ENCODE measurements around the gene FAM3B. TPM values are rescaled to one million over a fixed set of nuclear protein-coding genes. Genes with fewer than 3 reads are reported as not detected.

The FAM3B gene
- total and polyA plus RNA-seq, 2 of the 4 experiments (the other 2 are of a cell fraction), result not detected

DNA sequence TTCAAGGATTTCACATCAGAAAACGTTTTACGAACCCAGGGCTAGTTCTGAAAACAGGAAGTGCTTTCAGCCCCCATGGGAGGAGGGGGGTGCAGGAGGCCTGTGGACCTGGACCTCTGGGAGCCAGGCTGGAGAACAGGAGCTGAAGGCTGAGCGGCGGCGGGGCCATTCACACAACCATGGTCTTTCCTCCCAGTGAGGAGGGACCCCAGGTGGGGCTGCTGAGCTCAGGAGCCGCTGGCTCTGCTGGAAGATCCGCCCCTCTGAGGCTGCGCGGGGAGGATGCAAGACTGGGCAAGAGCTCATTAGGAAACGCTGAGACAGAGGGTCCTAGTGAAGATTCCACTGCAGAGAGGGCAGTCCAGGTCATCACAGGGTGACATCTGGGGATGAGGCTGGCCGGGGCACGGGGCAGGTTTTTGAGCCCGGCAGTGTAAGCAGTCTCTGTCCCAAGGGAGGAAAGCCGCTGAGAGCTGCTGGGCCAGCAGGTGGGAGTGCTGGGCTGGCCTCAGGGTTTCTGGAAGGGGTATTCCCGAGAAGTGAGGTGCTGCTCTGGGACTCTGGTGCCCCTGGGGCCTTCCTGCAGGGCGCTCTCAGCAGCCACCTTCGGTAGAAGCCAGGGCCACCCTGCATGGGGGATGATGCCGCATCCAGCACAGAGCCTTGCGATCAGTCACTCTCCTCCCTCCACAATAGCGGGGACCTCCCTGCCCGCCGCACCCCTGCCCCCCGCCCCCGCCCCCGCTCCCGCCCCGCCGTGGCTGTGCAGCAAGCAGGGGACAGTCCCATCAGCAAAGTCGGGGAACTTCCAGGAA is 52.7 kb downstream of the FAM3B start:
- Histone ChIP-seq H3K4ac (ENCODE audit: low read depth, low read length) (no peak overlapping the region), H3K27me3 (ENCODE audit: control insufficient read depth, insufficient read depth, low read length) (no peaks in the 10 kb centered on the region; the same call in 1 of the 2 replicates), H3K18ac (ENCODE audit: low read depth, low read length) (no peak overlapping the region), H3K23ac (ENCODE audit: low read depth, low read length) (no peak overlapping the region), H3K14ac (replicated peaks; ENCODE audit: low read depth, low read length) (no peak overlapping the region), H4K20me1 (ENCODE audit: insufficient read depth, low read length) (no peaks in the 10 kb centered on the region), H3K9ac (ENCODE audit: low read depth, low read length) (no peak overlapping the region), H2AK9ac (replicated peaks; ENCODE audit: low read depth, low read length, poor library complexity) (no peak overlapping the region), H3K56ac (ENCODE audit: extremely low read depth, insufficient read depth, low read length) (no peak overlapping the region), H2BK5ac (ENCODE audit: low read depth, low read length, poor library complexity, severe bottlenecking) (no peak overlapping the region), H2AFZ (replicated peaks; ENCODE audit: low read length, poor library complexity) (peak overlapping the region; percentile 44), H4K91ac (ENCODE audit: insufficient read depth, low read depth, low read length) (no peak overlapping the region), H3K27ac (ENCODE audit: insufficient read depth, low read length) (no peak overlapping the region), H3K79me1 (ENCODE audit: low read depth in 1 of 2, low read length in 2 of 2) (no peaks in the 10 kb centered on the region), H3K9me1 (ENCODE audit: insufficient read depth, low read length) (no peaks in the 10 kb centered on the region), H2BK120ac (ENCODE audit: low read depth, low read length) (no peak overlapping the region), H3K4me2 (ENCODE audit: low read depth, low read length) (no peak overlapping the region; the same call in 1 of the 2 replicates), H4K8ac (ENCODE audit: low read depth in 2 of 2, low read length in 2 of 2) (no peak overlapping the region), H2AK5ac (ENCODE audit: low read depth, low read length) (no peak overlapping the region), H3K36me3 (ENCODE audit: control insufficient read depth, insufficient read depth, low read length) (no peaks in the 10 kb centered on the region), H3K9me3 (ENCODE audit: control insufficient read depth, insufficient read depth, low read length) (no peaks in the 10 kb centered on the region; the same call in 1 of the 2 replicates), H3K4me3 (ENCODE audit: insufficient read depth, low read depth, low read length) (no peak overlapping the region), H4K5ac (ENCODE audit: low read depth, low read length) (no peak overlapping the region), H3K4me1 (ENCODE audit: control insufficient read depth, insufficient read depth, low read length) (peaks cover 4% of the 10 kb centered on the region), H2BK20ac (ENCODE audit: low read depth, low read length) (no peak overlapping the region), H2BK15ac (ENCODE audit: low read depth, low read length) (no peak overlapping the region)
- no TSS peak for BruUV-seq (replicated peaks)
- intact Hi-C loops (cut with micrococcal nuclease) (no loop called here), in situ Hi-C loops (cut with MboI; ENCODE audit: low sequenced_read_pairs) (no loop called here), dilution Hi-C loops (cut with HindIII; ENCODE audit: low sequenced_read_pairs, unreplicated experiment) (no loop called here)
- ChIA-PET POLR2A (ENCODE audit: unreplicated experiment) (interaction anchor here (0.6 kb wide), 1 partner anchor 463 kb away, joined by 3 read pairs; no protein-coding TSS in a partner anchor), CTCF (no interaction called here)
- WGBS, 2 experiments (ENCODE audit: extremely low coverage in 2 of 2, insufficient read length in 1 of 2), result 13% methylated on average over 10 of the region's 29 CpGs; no CpG with 5 or more reads in 1 of the 2 experiments
- no peak for DNase-seq
- ATAC-seq (ENCODE audit: low read depth), result no peak; the same call in 1 of the 2 replicates
- TF ChIP-seq MAFK (IDR thresholded peaks at IDR 0.05; ENCODE audit: low read depth, low read length), result no peak
- TF ChIP-seq MAZ (IDR thresholded peaks at IDR 0.05; ENCODE audit: borderline replicate concordance, low read depth, low read length), result no peak
- TF ChIP-seq RFX5 (IDR thresholded peaks at IDR 0.05; ENCODE audit: low read depth, low read length), result no peak
- TF ChIP-seq MXI1 (IDR thresholded peaks at IDR 0.05; ENCODE audit: borderline replicate concordance, low read depth, low read length), result no peak
- TF ChIP-seq, protein P1, sequence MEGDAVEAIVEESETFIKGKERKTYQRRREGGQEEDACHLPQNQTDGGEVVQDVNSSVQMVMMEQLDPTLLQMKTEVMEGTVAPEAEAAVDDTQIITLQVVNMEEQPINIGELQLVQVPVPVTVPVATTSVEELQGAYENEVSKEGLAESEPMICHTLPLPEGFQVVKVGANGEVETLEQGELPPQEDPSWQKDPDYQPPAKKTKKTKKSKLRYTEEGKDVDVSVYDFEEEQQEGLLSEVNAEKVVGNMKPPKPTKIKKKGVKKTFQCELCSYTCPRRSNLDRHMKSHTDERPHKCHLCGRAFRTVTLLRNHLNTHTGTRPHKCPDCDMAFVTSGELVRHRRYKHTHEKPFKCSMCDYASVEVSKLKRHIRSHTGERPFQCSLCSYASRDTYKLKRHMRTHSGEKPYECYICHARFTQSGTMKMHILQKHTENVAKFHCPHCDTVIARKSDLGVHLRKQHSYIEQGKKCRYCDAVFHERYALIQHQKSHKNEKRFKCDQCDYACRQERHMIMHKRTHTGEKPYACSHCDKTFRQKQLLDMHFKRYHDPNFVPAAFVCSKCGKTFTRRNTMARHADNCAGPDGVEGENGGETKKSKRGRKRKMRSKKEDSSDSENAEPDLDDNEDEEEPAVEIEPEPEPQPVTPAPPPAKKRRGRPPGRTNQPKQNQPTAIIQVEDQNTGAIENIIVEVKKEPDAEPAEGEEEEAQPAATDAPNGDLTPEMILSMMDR (conservative IDR thresholded peaks at IDR 0.05; ENCODE audit: low read depth, low read length), result no peak
- TF ChIP-seq, protein P2, sequence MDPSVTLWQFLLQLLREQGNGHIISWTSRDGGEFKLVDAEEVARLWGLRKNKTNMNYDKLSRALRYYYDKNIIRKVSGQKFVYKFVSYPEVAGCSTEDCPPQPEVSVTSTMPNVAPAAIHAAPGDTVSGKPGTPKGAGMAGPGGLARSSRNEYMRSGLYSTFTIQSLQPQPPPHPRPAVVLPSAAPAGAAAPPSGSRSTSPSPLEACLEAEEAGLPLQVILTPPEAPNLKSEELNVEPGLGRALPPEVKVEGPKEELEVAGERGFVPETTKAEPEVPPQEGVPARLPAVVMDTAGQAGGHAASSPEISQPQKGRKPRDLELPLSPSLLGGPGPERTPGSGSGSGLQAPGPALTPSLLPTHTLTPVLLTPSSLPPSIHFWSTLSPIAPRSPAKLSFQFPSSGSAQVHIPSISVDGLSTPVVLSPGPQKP (IDR thresholded peaks at IDR 0.05; ENCODE audit: borderline replicate concordance, low read depth, low read length), result no peak
- TF ChIP-seq SMC3 (IDR thresholded peaks at IDR 0.05; ENCODE audit: low read depth, low read length), result no peak
- TF ChIP-seq BHLHE40 (IDR thresholded peaks at IDR 0.05; ENCODE audit: low read depth, low read length), result no peak
- no peak for TF ChIP-seq CEBPB (IDR thresholded peaks at IDR 0.05; ENCODE audit: low read depth, low read length)
- TF ChIP-seq, protein P3, sequence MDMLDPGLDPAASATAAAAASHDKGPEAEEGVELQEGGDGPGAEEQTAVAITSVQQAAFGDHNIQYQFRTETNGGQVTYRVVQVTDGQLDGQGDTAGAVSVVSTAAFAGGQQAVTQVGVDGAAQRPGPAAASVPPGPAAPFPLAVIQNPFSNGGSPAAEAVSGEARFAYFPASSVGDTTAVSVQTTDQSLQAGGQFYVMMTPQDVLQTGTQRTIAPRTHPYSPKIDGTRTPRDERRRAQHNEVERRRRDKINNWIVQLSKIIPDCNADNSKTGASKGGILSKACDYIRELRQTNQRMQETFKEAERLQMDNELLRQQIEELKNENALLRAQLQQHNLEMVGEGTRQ (IDR thresholded peaks at IDR 0.05; ENCODE audit: low read depth, low read length), result no peak
- TF ChIP-seq CHD1 (IDR thresholded peaks at IDR 0.05; ENCODE audit: low read depth, low read length), result no peak
- TF ChIP-seq POLR2A (IDR thresholded peaks at IDR 0.05; ENCODE audit: low read depth, low read length), result no peak
- no peak for TF ChIP-seq RCOR1 (IDR thresholded peaks at IDR 0.05; ENCODE audit: insufficient replicate concordance, low read length)
- TF ChIP-seq FOS (IDR thresholded peaks at IDR 0.05; ENCODE audit: low read depth, low read length), result no peak
- TF ChIP-seq RAD21 (IDR thresholded peaks at IDR 0.05; ENCODE audit: low read length), result no peak

All from IMR-90 (cell line).